Measurements from ENCODE around the gene CLEC20A.

- TF ChIP-seq POLR2AphosphoS5 (IDR thresholded peaks at IDR 0.05) (no peak), CTCF (IDR thresholded peaks at IDR 0.05) (no peak), POLR2A (IDR thresholded peaks at IDR 0.05; ENCODE audit: low read depth) (no peak), EP300 (IDR thresholded peaks at IDR 0.05) (no peak)
Observed at GRCh38 chr1:178498896-178499675, 2.3 kb upstream of the CLEC20A start.
